ENCODE data around the gene F13A1.

F13A1 gene

DNA sequence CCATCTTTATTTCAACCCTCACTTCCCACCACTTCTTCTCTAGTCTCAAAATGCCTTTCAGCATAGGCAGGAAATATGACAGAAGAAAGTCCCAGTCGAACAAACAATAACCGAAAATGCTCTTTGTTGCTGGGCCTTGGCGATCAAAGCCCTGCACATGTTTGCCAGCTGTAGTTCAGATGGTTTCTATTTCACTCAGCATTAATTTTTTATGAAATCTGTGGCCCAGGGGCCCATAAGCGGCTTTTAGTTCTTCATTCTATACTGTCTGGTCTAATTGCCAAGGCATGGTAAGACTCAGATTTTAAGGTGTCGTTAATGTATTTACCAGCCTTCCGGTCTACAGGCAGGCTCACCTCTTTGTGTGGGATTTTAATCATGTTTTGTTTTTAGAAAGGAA, 10.9 kb upstream of the F13A1 start (continued):
- no peak for TF ChIP-seq PATZ1 (CRISPR knock-in tag; IDR thresholded peaks at IDR 0.05; ENCODE audit: borderline replicate concordance)
- TF ChIP-seq ZNF70 (CRISPR knock-in tag; IDR thresholded peaks at IDR 0.05) = no peak

GRCh38 chr6:6330407-6330806, 9.9 kb upstream of the F13A1 start:
- ATAC-seq = no peak
- TF ChIP-seq PPARA (CRISPR knock-in tag; IDR thresholded peaks at IDR 0.05; ENCODE audit: borderline replicate concordance) (no peak), ZFP30 (CRISPR knock-in tag; IDR thresholded peaks at IDR 0.05) (no peak), SNAI2 (CRISPR knock-in tag; IDR thresholded peaks at IDR 0.05) (no peak), CSDC2 (CRISPR knock-in tag; IDR thresholded peaks at IDR 0.05) (no peak), ZC3H10 (CRISPR knock-in tag; IDR thresholded peaks at IDR 0.05) (no peak), ZFP3 (CRISPR knock-in tag; IDR thresholded peaks at IDR 0.05) (no peak), CSRNP3 (CRISPR knock-in tag; IDR thresholded peaks at IDR 0.05) (no peak), OSR1 (CRISPR knock-in tag; IDR thresholded peaks at IDR 0.05) (no peak), RARB (CRISPR knock-in tag; IDR thresholded peaks at IDR 0.05) (no peak), CREB5 (CRISPR knock-in tag; IDR thresholded peaks at IDR 0.05; ENCODE audit: low read depth) (no peak), PATZ1 (CRISPR knock-in tag; IDR thresholded peaks at IDR 0.05; ENCODE audit: borderline replicate concordance) (no peak), ISL1 (CRISPR knock-in tag; IDR thresholded peaks at IDR 0.05) (no peak)
- TF ChIP-seq, protein P1, sequence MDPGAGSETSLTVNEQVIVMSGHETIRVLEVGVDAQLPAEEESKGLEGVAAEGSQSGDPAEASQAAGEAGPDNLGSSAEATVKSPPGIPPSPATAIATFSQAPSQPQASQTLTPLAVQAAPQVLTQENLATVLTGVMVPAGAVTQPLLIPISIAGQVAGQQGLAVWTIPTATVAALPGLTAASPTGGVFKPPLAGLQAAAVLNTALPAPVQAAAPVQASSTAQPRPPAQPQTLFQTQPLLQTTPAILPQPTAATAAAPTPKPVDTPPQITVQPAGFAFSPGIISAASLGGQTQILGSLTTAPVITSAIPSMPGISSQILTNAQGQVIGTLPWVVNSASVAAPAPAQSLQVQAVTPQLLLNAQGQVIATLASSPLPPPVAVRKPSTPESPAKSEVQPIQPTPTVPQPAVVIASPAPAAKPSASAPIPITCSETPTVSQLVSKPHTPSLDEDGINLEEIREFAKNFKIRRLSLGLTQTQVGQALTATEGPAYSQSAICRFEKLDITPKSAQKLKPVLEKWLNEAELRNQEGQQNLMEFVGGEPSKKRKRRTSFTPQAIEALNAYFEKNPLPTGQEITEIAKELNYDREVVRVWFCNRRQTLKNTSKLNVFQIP (CRISPR knock-in tag; IDR thresholded peaks at IDR 0.05; ENCODE audit: borderline replicate concordance, low read depth) = no peak

DNA sequence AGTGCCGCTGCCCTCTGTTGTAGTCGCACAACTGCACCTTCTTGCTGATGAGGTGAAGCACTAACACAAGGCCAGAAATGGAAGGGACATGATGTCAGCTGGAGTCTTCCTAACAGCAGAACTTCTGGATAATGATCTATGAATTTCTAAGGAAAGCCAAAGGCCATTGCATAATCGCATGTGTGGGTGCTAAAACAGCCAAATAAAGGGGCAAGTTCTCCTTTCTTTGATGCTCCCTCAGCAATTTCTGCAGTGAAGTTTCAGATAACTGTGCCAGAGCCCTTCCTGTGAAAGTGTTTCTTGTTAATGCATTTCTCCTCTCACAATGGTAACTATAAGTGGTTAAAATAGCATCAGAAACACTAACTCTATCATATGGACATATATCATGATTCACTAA, 8.0 kb upstream of the F13A1 start:
- no peak for TF ChIP-seq CREB5 (CRISPR knock-in tag; IDR thresholded peaks at IDR 0.05; ENCODE audit: low read depth)
- no peak for TF ChIP-seq SNAI2 (CRISPR knock-in tag; IDR thresholded peaks at IDR 0.05)
- no peak for TF ChIP-seq CSRNP3 (CRISPR knock-in tag; IDR thresholded peaks at IDR 0.05)
- TF ChIP-seq, protein P2, sequence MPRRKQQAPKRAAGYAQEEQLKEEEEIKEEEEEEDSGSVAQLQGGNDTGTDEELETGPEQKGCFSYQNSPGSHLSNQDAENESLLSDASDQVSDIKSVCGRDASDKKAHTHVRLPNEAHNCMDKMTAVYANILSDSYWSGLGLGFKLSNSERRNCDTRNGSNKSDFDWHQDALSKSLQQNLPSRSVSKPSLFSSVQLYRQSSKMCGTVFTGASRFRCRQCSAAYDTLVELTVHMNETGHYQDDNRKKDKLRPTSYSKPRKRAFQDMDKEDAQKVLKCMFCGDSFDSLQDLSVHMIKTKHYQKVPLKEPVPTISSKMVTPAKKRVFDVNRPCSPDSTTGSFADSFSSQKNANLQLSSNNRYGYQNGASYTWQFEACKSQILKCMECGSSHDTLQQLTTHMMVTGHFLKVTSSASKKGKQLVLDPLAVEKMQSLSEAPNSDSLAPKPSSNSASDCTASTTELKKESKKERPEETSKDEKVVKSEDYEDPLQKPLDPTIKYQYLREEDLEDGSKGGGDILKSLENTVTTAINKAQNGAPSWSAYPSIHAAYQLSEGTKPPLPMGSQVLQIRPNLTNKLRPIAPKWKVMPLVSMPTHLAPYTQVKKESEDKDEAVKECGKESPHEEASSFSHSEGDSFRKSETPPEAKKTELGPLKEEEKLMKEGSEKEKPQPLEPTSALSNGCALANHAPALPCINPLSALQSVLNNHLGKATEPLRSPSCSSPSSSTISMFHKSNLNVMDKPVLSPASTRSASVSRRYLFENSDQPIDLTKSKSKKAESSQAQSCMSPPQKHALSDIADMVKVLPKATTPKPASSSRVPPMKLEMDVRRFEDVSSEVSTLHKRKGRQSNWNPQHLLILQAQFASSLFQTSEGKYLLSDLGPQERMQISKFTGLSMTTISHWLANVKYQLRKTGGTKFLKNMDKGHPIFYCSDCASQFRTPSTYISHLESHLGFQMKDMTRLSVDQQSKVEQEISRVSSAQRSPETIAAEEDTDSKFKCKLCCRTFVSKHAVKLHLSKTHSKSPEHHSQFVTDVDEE (CRISPR knock-in tag; IDR thresholded peaks at IDR 0.05) = no peak
- no peak for TF ChIP-seq OSR1 (CRISPR knock-in tag; IDR thresholded peaks at IDR 0.05)
- TF ChIP-seq CSDC2 (CRISPR knock-in tag; IDR thresholded peaks at IDR 0.05) = no peak
- no peak for TF ChIP-seq TCF4 (CRISPR knock-in tag; IDR thresholded peaks at IDR 0.05; ENCODE audit: borderline replicate concordance)
- no peak for TF ChIP-seq ZNF8 (CRISPR knock-in tag; IDR thresholded peaks at IDR 0.05)
- TF ChIP-seq, protein P1 (CRISPR knock-in tag; IDR thresholded peaks at IDR 0.05; ENCODE audit: borderline replicate concordance, low read depth) = no peak
- TF ChIP-seq ZFP3 (CRISPR knock-in tag; IDR thresholded peaks at IDR 0.05) = no peak
- ATAC-seq = no peak

All from SK-N-SH treated with all-trans-retinoic acid at 6 μM for 48 hours (cell line).